RWPE2 (cell line): ENCODE results near the gene GPR171.

Source experiments
- ATAC-seq: fragments of 200-7000 bp; cut with Tn5 transposase; 3 replicates; pipeline ENCODE4 v1.9.1; 2021; ENCODE audit warnings: low read depth
- DNase-seq: peaks from one replicate; pipeline ENCODE4 v3.0.0-alpha.2; 2020; ENCODE audit warnings: low spot score
- H3K27ac ChIP-seq: fragments of 450-650 bp; 2 replicates; pipeline ENCODE4 v1.5.1; 2017; ENCODE audit warnings: mild to moderate bottlenecking; ENCODE audit not compliant: poor library complexity, severe bottlenecking
- H3K27me3 ChIP-seq: fragments of 250-450 bp; sonication (Bioruptor Pico); 2 replicates; pipeline ENCODE4 v1.5.1; 2021; ENCODE audit warnings: mild to moderate bottlenecking, moderate library complexity; ENCODE audit not compliant: insufficient read depth, poor library complexity, severe bottlenecking
- H3K36me3 ChIP-seq: fragments of 250-450 bp; sonication (Bioruptor Pico); 2 replicates; pipeline ENCODE4 v1.5.1; 2020; ENCODE audit warnings: low read depth, mild to moderate bottlenecking, moderate library complexity
- H3K4me1 ChIP-seq: fragments of 250-450 bp; sonication (Bioruptor Pico); 2 replicates; pipeline ENCODE4 v1.5.1; 2021; ENCODE audit warnings: mild to moderate bottlenecking, moderate library complexity; ENCODE audit not compliant: insufficient read depth, poor library complexity, severe bottlenecking
- H3K4me3 ChIP-seq: fragments of 250-450 bp; sonication (Bioruptor Pico); 2 replicates; pipeline ENCODE4 v1.5.1; 2021; ENCODE audit warnings: mild to moderate bottlenecking, moderate library complexity; ENCODE audit not compliant: severe bottlenecking
- H3K9me3 ChIP-seq: fragments of 250-450 bp; sonication (Bioruptor Pico); 2 replicates; pipeline ENCODE4 v1.5.1; 2021; ENCODE audit warnings: mild to moderate bottlenecking, moderate library complexity; ENCODE audit not compliant: severe bottlenecking
- TF ChIP-seq, protein P1 (sequence below): fragments of 450-650 bp; IDR thresholded peaks from one replicate; pipeline ENCODE4 v1.5.1; 2017; ENCODE audit warnings: mild to moderate bottlenecking, moderate library complexity; ENCODE audit not compliant: poor library complexity, severe bottlenecking

Gene GPR171

GRCh38 chr3:151210676-151211381 is 7.8 kb upstream of the GPR171 start:
- peaks cover 13% of the 10 kb centered on the region for H3K4me1 ChIP-seq
- H3K4me3 ChIP-seq: no peak overlapping the region
- TF ChIP-seq, protein P1, sequence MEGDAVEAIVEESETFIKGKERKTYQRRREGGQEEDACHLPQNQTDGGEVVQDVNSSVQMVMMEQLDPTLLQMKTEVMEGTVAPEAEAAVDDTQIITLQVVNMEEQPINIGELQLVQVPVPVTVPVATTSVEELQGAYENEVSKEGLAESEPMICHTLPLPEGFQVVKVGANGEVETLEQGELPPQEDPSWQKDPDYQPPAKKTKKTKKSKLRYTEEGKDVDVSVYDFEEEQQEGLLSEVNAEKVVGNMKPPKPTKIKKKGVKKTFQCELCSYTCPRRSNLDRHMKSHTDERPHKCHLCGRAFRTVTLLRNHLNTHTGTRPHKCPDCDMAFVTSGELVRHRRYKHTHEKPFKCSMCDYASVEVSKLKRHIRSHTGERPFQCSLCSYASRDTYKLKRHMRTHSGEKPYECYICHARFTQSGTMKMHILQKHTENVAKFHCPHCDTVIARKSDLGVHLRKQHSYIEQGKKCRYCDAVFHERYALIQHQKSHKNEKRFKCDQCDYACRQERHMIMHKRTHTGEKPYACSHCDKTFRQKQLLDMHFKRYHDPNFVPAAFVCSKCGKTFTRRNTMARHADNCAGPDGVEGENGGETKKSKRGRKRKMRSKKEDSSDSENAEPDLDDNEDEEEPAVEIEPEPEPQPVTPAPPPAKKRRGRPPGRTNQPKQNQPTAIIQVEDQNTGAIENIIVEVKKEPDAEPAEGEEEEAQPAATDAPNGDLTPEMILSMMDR: no peak
- H3K36me3 ChIP-seq: no peaks in the 10 kb centered on the region
- DNase-seq (no peak), ATAC-seq (no peak)
- H3K9me3 ChIP-seq: no peaks in the 10 kb centered on the region
- no peaks in the 10 kb centered on the region for H3K27me3 ChIP-seq
- no peak overlapping the region for H3K27ac ChIP-seq

DNA sequence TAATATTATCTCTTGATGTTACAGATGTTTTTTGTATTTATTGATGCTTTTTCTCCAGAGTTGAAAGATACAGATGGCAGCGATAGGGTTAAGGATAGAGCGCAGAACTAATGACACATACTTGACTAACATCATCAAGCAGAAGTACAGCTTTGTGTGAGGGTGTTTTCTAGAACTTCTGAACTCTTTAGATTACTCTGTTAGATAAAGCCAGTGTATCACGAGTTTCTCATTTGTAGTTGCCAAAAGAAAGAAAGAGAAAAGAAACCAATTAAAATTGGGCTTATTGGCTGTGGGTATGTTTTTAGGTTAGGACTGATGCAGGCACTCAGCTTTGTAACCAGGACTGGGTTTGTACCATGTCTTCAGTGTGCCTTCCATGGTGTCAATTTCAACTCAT is 6.6 kb upstream of the GPR171 start:
- TF ChIP-seq, protein P1: no peak
- Histone ChIP-seq H3K4me1 (peaks cover 13% of the 10 kb centered on the region), H3K9me3 (no peaks in the 10 kb centered on the region), H3K4me3 (no peak overlapping the region), H3K36me3 (no peaks in the 10 kb centered on the region), H3K27me3 (no peaks in the 10 kb centered on the region), H3K27ac (no peak overlapping the region)
- no peak for DNase-seq
- ATAC-seq: peak; percentile 51; the same call in 1 of the 3 replicates

GRCh38 chr3:151206201-151206600 is 3.2 kb upstream of the GPR171 start:
- Histone ChIP-seq H3K4me1 (peaks cover 13% of the 10 kb centered on the region), H3K4me3 (no peak overlapping the region), H3K36me3 (no peaks in the 10 kb centered on the region), H3K9me3 (no peaks in the 10 kb centered on the region), H3K27me3 (no peaks in the 10 kb centered on the region), H3K27ac (no peak overlapping the region)
- TF ChIP-seq, protein P1: no peak
- DNase-seq (no peak), ATAC-seq (no peak)

DNA sequence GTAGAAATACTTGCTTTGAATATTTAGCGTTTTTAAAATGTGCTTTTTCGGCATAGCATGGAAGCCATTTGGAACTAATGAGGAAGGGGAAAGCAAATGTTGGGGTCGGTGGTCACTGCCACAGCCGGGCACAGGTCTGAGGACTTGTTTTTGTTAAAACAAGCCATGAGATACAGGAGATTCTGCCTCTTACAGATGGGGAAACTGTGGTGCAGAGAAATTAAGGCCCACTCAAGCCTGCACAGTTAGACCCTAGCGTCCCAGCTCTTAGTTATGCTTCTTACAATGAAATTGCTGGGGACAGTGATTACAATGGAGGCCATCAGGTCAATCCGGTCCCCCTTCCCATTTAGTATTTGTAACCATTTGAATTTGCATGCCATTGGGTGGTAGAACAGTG is 2.5 kb upstream of the GPR171 start:
- ATAC-seq: no peak

More for the DNA sequence above, 2.5 kb upstream of the GPR171 start:
- H3K4me3 ChIP-seq: no peak overlapping the region
- H3K9me3 ChIP-seq: no peaks in the 10 kb centered on the region
- H3K27me3 ChIP-seq: no peaks in the 10 kb centered on the region
- TF ChIP-seq, protein P1: no peak
- H3K27ac ChIP-seq: no peak overlapping the region
- H3K36me3 ChIP-seq: no peaks in the 10 kb centered on the region
- peaks cover 13% of the 10 kb centered on the region for H3K4me1 ChIP-seq
- DNase-seq: no peak
